Stimulated activated naive CD4-positive, alpha-beta T cell treated with Interleukin-2 at 50 U/mL for 16 hours (primary cell): Measurements from ENCODE around the gene C1QTNF1.
"Not testable (repeated sequence)": the region's sequence is repeated elsewhere in the genome, so short reads cannot be mapped to it uniquely, and the experiment has no call there.

ENCODE experiments used
- DNase-seq: peaks from one replicate; lab custom pipeline; 2025; lab: John Stamatoyannopoulos, UW

C1QTNF1 gene

DNA sequence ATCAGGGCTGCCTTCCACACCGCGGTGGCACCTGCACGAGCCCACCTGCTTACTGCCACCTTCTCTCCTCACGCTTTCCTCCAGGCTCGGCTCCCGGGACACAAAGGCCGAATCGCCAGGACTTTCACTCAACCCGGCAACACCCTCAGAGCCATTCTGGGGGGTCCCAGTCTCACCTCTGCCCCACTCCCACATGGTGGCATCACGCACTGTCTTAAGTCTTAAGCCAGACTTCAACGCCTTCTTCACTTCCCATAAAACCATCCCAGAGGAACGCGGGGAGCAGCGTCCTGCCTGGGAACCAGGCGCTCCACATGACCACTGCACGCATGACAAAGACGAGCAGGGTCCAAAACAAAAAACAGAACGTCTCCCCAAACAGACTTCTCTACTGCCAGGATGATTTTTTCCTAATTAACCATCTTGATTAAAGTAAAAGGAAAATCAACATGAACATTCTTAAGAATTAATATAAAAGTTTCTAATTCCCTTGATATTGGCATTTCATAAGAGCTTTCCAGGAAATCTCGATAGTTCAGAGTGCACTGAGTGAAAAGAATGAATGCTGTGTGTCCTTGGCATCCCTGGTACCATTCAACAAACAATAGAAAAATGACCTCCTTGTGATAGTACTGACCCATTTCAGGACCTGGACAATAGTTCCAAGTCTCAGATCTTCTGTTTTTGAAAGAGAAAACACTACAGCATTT is 17.0 kb upstream of the C1QTNF1 start:
- DNase-seq = no peak

DNA sequence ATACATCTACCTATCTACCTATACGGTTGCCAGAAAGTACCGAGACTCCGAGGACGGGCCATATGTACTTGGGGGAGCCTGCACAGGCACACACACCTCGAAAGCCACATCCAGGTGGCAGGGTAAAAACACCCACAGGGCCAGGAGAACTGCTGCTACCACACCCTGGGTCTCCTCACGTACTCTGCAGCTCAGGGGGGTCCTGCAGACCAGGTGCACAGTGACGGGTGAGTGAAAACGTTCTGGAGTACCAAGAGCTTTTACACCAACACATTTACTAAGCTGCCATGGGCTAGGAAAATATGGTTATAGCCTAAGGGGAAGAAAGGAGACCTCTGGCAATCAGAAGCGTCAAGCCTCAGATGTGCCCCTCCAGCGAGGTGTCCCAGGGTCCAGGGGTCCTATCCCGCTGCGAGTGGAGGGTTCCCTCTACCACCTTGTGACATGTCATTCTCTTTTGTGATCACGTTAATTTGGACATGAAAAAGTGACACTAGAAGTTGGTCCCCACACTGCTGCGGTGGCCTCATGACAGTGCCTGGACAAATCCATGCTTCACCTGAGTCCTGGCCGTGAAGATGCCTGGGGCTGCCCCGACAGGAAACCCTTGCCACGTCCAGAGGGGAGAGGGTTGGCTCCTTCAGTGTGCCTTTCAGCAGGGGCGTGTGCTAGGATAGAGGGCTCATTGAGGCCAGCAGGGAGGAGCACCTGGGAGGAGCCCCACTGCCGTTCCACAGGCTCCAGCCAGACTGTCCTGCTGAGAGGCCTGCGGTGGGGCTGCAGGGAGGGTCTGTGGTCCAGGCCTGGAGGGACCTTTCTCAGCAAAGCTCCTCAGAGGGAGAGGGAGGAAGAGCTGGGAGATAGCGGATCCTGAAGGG is 16.2 kb upstream of the C1QTNF1 start:
- no peak for DNase-seq

DNA sequence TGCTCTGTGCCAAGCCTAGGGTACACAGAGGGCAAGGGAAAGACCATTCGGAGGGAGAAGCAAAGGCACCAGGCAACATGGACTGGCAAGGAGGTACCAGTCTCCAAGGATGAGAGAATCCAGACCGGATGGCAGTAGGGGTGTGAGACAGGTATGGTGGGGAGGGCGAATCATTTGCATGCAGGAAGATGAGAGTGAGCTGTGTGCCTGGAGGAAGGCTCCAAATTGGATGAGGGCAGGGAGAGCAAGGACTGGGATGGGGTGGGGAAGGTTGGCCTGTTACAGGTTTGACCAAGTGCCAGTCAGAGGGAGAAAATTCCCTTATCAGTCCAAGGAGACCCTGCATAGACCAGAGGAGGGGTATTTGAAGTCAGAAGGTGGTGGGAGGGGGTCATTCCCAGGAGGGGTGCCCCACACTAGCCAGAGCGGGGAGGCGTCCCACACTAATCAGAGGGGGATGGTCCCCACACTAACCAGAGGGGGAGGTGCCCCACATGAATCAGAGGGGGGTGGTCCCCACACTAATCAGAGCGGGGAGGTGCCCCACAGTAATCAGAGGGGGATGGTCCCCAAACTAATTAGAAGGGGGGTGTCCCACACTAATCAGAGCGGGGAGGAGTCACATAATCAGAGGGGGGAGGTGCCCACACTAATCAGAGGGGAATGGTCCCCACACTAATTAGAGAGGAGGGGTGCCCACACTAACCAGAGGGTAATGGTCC is 15.1 kb upstream of the C1QTNF1 start:
- no peak for DNase-seq

DNA sequence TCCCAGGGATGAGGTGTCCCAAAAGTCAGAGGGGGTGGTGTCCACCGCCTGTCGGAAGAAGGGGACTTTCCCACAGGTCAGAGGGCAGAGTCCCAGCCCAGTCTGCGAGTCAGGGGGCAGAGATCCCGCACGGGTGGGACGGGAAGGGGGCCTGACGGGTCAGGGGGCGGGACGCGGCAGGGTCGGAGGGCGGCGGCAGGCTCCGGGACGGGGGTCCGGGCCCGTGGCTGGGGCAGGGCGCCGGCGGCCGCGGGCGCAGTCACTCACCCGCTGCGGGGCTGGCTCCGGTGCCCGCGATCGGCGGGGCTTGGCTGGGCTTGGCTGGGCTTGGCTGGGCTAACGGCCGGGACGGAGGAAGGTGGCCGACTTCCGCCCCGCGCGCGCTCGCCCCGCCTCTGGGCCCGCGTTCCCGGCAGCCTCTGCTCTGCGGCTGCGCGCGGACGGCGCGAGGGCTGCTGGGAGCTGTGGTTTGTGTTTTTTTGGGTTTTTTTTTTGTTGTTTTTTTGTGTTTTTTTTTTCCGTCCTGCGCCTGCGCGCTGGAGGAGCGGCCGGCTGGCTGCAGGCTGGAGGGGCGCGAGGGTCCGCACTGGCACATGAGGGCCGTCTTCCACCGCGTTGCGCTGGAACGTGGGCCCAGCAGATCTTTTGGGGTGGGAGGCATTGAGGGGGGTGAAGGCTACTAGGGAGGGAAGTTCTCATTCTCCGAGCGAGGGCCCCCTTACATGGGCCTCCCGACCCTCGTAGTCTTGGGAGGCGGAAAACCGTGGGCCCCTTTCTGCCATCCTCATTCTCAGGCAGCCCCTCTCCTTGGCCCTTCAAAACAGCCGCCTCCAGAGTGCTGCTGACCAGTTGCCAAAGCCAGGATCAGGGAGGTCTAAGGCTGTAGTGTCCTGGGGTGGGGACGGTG is 14.3 kb upstream of the C1QTNF1 start, which contains the start of gene CANT1:
TSS of gene CANT1 (minus strand) at position 368 of the 907 bp plus-strand sequence. CDS start 12,142 bp downstream, outside the sequence.
- DNase-seq = peak; percentile 80

DNA sequence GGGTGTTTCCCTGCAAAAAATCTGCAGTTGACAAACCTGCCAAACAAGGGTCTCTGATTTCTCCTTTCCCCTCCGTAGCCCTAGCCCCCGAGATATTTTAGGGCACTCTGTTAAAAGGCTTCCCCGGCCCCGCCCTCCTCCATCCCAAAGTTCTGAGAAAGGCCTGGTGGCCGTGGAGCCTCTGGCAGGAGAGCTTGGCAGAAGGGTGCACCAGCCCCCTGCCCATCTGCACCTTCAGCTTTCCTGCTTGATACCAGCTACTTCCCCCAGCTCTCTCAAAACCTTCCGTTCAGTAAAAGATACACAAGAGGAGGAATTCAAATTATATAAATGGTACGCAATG is 13.7 kb upstream of the C1QTNF1 start:
- DNase-seq = no peak

DNA sequence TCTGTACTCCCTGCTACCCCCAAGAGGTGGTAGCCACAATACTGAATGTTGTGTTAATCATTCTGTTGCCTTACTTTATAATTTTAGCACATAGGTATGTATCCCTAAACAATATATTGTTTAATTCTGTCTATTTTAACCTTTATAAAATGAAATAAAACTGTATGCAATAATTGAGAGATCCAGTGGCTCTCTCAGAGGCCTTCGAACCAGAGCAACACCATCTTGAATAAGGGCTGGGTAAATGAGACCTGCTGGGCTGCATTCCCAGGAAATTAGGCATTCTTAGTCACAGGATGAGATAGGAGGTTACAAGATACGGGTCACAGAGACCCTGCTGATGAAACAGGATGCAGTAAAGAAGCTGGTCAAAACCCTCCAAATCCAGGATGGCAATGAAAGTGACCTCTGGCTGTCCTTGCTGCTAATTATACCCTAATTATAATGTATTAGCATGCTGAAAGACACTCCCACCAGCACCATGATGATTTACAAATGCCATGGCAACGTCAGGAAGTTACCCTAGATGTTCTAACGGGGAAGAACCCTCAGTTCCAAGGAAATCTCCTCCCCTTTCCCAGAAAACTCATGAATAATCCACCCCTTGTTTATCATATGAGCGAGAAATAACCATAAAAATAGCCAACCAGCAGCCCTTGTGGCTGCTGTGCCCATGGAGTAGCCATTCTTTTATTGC is 12.4 kb upstream of the C1QTNF1 start:
- no peak for DNase-seq

DNA sequence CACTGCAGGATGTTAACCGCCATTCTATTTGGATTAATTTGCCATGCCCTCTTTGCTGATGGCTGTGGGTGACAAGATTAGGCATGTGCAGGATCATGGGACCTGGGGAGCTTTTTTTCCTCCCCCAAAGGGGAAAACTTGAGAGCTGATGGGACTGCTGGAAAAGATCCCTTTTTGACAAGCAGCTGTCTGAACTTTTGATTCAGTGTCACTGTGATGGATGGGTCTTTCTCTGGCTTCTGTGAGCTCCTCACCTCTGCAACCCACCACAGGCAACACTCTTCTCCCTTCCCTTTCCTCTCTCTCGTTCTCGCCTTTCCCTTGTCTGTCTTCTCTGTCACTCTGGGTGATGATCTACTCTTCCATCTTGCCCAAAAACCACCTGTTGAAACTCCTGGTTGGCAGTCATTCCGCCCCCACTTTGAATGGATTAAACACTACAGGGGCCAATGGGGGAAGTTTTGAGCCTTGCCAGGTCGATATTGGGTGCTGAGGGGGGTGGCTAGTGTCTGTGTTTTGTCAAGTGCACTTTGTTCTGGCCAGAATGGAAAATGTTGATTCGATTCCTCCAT is 11.3 kb upstream of the C1QTNF1 start:
- no peak for DNase-seq

DNA sequence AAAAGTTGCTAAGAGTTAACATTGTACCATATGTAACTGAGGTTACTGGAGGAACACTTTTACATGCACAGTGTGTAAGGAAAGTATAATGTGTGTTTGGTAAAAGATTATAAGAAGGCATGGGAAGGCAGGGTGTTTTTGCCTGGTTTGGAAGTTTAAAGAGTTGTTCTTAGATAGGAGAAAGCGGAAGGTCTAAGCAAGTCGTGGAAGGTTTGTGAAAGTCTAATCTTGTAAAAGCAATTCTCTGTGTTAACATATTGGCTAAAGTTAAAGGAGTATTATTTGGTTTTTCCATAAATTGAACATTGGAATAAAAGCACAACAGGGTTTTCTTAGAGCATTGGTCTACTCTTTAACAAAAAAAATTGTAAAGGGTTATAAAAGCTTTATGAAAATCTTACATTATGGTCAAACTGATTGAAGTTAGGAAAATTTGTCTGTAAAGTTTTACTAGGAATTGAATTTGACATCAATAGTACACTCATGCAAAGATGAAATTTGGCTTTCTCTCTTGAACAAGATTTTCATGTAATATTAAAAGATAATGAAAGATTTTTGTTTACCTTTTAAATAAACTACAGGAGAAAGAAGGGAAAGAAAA is 9.7 kb upstream of the C1QTNF1 start:
- DNase-seq = no peak

DNA sequence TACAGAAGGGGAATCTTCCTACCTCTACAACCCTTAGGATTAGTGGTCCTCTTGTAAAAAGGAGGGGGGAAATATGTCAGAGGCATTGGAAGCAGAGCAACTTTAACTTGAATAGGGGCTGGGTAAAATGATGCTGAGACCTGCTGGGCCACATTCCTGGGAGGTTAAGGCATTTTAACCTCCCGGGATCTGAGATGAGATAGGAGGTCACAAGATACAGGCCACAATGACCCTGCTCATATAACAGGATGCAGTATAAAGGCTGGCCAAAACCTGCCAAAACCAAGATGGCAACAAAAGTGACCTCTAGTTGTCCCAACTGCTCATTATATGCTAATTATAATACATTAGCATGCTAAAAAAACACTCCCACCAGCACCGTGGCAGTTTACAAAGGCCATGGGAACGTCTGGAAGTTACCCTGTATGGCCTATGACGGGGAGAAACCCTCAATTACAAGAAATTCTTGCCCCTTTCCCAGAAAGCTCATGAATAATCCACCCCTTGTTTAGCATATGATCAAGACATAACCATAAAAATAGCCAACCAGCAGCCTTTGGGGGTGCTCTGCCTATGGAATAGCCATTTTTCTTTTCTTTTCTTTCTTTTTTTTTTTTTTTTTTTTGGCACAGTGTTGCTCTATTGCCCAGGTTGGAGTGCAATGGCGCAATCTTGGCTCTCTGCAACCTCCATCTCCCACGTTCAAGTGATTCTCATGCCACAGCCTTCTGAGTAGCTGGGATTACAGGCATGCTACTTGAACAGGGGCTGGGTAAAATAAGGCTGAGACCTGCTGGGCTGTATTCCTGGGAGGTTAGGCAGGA is 6.2 kb upstream of the C1QTNF1 start:
- no peak for DNase-seq

DNA sequence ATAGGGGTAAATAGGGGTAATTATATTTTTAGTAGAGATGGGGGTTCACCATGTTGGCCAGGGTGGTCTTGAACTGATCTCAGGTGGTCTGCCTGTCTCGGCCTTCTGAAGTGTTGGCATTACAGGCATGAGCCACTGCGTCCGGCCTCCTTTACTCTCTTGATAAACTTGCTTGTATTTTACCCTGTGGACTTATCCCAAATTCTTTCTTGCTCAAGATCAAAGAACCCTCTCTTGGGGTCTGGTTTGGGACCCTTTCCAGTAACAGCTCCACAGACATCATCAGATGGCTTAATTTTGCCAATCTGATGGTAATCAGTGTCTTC is 5.6 kb upstream of the C1QTNF1 start:
- no peak for DNase-seq

DNA sequence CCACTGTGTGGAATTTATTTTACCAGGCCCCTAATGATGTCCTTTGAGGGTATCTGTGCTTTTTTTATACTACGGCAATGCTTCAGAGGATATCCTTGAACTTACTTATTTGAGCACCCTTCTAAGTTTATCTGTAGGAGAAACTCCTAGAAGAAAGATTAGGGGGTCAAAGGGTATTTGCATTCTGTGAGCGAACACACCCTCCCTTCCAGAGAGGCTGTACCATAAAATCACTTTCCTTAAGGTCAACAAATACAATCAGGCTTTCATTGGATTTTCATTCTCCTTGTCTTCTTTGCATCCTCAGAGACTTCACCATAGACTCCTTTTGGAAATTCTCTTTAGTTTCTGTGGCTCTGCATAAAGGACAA is 4.7 kb upstream of the C1QTNF1 start:
- no peak for DNase-seq

DNA sequence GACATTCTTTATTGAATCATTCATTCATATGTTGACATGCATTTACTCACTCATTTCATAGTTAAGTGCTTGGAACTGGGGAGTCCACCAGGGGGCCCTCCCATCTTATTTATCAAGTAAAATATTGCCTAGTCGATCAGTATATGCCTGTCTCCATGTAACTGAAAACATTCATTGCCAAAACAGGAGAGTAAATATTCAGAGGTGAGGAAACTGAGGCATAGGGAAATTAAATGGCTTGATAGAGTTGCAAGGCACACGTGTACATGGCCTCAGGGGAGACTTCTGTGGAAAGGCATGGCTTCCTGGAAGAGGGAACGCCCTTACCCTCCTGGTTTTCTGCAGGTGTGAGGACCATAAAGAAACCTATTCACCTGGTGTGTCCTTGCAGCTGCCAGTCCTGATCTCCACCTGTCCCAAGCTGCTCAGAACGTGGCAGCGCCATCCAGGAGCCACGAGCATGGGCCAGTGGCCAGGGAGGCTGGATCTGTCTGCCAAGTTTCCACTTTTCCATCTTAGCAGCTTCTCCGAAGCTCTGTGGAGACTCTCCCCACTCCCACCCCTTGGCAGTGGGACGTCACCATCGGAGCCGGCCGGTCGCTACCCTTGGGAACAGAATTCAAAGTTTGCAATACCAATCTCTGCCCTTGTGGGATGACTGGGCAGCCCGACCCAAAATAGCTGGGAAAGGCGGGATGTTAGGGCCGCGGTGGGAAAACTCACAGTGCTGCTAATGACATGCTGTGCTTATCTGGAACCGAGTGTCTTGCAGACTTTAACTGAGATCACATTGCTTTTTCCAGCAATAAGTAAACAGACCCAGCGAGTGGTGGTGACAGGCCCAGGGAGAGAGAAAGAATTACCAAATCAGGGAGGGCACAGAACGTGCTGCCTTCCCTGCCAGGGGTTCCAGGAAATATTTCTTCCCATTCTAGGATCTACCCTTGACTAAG is 4.1 kb upstream of the C1QTNF1 start:
- DNase-seq = peak; percentile 31

DNA sequence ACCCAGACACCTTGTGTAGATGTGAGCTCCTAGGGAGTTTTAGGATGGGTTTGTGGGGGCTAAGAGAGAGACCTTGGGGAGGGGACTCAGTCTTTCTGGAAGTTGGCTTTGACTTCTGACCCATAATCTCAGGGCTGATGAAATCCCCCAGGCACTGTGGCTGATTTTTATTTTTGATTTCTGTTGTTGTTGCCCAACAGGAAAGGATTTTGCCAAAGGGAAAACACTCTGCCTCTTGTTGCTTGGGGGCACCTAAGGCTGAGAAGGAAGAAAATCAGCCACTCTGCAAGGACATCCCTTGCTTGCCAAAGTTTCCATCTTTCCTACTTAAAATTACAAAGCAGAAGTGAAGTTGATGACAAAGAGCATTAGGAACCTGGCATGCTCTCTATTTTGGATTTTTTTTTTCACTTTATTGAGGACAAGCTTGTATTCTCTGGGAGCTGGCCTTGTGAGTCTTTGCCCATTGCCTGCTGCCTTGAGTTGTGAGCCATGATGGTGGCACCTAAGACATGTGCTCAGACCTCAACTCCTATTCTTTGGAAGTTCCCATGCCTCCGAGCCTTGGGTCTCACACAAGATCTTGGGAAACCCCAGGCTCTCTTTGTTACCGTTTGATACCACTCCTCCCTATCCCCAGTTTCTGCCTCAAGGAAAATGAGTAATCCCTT is 3.2 kb upstream of the C1QTNF1 start:
- no peak for DNase-seq

DNA sequence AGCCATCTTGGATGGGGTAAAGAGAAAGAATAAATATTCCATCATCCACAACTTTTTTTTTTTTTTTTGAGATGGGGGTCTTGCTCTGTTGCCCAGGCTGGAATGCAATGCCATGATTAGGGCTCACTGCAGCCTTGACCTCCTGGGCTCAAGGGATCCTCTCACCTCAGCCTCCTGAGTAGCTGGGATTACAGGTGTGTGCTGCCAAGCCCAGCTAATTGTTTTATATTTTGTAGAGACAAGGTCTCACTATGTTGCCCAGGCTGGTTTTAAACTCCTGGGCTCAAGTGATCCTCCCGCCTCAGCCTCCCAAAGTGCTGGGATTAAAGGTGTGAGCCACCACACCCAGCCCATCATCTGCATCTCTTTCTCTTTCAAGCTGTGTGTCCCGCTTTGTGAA is 2.0 kb upstream of the C1QTNF1 start:
- DNase-seq = not testable (repeated sequence)

DNA sequence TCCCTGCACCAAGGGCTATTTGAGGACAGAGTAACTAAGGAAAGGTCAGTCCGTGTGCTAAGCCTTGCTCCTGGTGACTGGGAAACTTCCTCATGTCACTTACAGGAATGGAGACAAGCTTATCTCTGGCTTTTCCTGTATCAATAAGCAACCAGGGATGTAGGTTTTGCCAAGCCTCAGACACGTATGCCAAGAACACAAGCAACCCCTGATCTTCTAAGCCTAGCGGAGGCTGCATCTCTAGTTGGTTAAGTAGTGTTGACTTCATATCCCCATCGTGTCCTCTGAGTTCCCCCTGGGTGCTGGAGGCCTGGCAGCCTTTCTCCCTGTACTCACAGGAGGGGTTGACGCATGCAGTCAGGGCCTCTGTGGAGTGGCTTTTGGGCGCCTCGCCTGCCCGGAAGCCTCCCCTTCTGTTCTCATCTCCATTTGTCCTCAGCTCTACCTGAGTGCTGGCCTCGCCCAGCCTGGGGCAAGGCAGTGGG is 1.4 kb upstream of the C1QTNF1 start:
- DNase-seq = no peak

DNA sequence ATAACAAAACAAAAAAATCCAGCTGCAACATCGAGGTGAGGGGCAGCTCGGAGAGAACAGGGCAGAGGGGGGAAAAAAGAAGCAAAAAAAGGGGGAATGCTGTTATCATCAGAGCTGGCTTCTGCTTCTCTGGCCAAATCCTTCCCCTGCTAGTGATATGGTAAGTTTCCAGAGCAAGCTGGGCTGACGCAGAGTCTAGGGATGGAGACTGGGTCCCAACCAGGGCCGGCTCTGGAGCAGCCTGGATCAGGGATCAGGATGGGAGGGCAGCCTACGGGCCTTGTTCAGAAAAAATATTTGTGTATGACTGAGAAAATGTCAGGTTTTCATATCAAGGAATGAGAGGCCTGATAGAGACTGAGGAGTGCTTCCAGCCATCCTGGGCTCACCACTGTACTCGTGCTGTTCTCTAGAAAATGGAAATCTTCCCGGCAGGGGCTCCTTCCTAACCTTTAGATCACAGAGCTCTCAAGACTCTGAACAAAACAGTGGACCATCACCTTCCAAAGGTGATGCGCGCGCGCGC is 726 bp upstream of the C1QTNF1 start:
- DNase-seq = no peak
